H9 (cell line): ENCODE measurements around the gene ELL3. TPM values are rescaled to one million over a fixed set of nuclear protein-coding genes. Genes with fewer than 3 reads are reported as not detected.

Experiments used
- DNase-seq: peaks from one replicate; pipeline ENCODE4 v3.0.0-alpha.2; 2017
- H2AFZ ChIP-seq: one replicate; pipeline ENCODE4 v1.6.1; 2013; ENCODE audit warnings: mild to moderate bottlenecking, low read length, control low read depth, moderate library complexity
- H2AK5ac ChIP-seq: 2 replicates; pipeline ENCODE4 v1.6.1; 2013; ENCODE audit warnings: low read length, control low read depth, mixed read lengths; ENCODE audit not compliant: insufficient read length
- H2BK120ac ChIP-seq: one replicate; pipeline ENCODE4 v1.6.1; 2013; ENCODE audit warnings: low read depth, mild to moderate bottlenecking, low read length, control low read depth, inconsistent platforms; ENCODE audit not compliant: poor library complexity, severe bottlenecking
- H2BK12ac ChIP-seq: 2 replicates; pipeline ENCODE4 v1.6.1; 2013; ENCODE audit warnings: low read length, control low read depth, mixed read lengths, low read depth; ENCODE audit not compliant: insufficient read length
- H2BK15ac ChIP-seq: 2 replicates; pipeline ENCODE4 v1.6.1; 2013; ENCODE audit warnings: low read depth, low read length, control low read depth
- H2BK20ac ChIP-seq: one replicate; pipeline ENCODE4 v1.6.1; 2013; ENCODE audit warnings: low read depth, mild to moderate bottlenecking, low read length, control low read depth, inconsistent platforms; ENCODE audit not compliant: poor library complexity, severe bottlenecking
- H2BK5ac ChIP-seq: 2 replicates; pipeline ENCODE4 v1.6.1; 2013; ENCODE audit warnings: low read length, control low read depth, mixed read lengths; ENCODE audit not compliant: insufficient read length
- H3K14ac ChIP-seq: 2 replicates; pipeline ENCODE4 v1.6.1; 2013; ENCODE audit warnings: low read length, control low read depth; ENCODE audit not compliant: insufficient read depth
- H3K18ac ChIP-seq: 2 replicates; pipeline ENCODE4 v1.6.1; 2013; ENCODE audit warnings: low read depth, mild to moderate bottlenecking, mixed read lengths, low read length, control low read depth; ENCODE audit not compliant: insufficient read length
- H3K23ac ChIP-seq: 2 replicates; pipeline ENCODE4 v1.6.1; 2013; ENCODE audit warnings: low read length, control low read depth, mixed read lengths, low read depth; ENCODE audit not compliant: insufficient read length
- H3K23me2 ChIP-seq: 2 replicates; pipeline ENCODE4 v1.6.1; 2013; ENCODE audit warnings: low read depth, mild to moderate bottlenecking, mixed read lengths, low read length, control low read depth; ENCODE audit not compliant: insufficient read length, poor library complexity, severe bottlenecking
- H3K27ac ChIP-seq: 2 replicates; pipeline ENCODE4 v1.5.1; 2013; ENCODE audit warnings: low read length, control low read depth, mixed read lengths, low read depth; ENCODE audit not compliant: insufficient read length
- H3K27me3 ChIP-seq: 2 replicates; pipeline ENCODE4 v1.6.1; 2013; ENCODE audit warnings: low read length, control low read depth, inconsistent platforms; ENCODE audit not compliant: insufficient read depth
- H3K4ac ChIP-seq: 2 replicates; pipeline ENCODE4 v1.6.1; 2013; ENCODE audit warnings: low read depth, mild to moderate bottlenecking, control low read depth, inconsistent platforms, low read length, moderate library complexity
- H3K4me1 ChIP-seq: 2 replicates; pipeline ENCODE4 v1.6.1; 2013; ENCODE audit warnings: low read length, control low read depth, inconsistent platforms; ENCODE audit not compliant: insufficient read depth
- H3K4me2 ChIP-seq: 2 replicates; pipeline ENCODE4 v1.6.1; 2013; ENCODE audit warnings: low read length, control low read depth, mixed read lengths; ENCODE audit not compliant: insufficient read length, insufficient read depth
- H3K56ac ChIP-seq: 2 replicates; pipeline ENCODE4 v1.6.1; 2013; ENCODE audit warnings: low read depth, mild to moderate bottlenecking, mixed read lengths, low read length, control low read depth; ENCODE audit not compliant: insufficient read length
- H3K79me1 ChIP-seq: 2 replicates; pipeline ENCODE4 v1.6.1; 2013; ENCODE audit warnings: low read depth, mild to moderate bottlenecking, moderate library complexity, low read length, control low read depth, inconsistent platforms; ENCODE audit not compliant: insufficient read depth, poor library complexity, severe bottlenecking
- H3K79me2 ChIP-seq: 2 replicates; pipeline ENCODE4 v1.6.1; 2013; ENCODE audit warnings: low read length, control low read depth, inconsistent platforms; ENCODE audit not compliant: insufficient read depth
- H3K9ac ChIP-seq: 2 replicates; pipeline ENCODE4 v1.6.1; 2013; ENCODE audit warnings: low read length, control low read depth, mixed read lengths; ENCODE audit not compliant: insufficient read length; ENCODE audit errors: extremely low read depth
- H3K9me3 ChIP-seq: one replicate; pipeline ENCODE4 v1.6.1; 2013; ENCODE audit warnings: low read depth, low read length, inconsistent platforms; ENCODE audit not compliant: control insufficient read depth
- H3T11ph ChIP-seq: one replicate; pipeline ENCODE4 v1.6.1; 2013; ENCODE audit warnings: mild to moderate bottlenecking, low read length, control low read depth, inconsistent platforms
- H4K20me1 ChIP-seq: one replicate; pipeline ENCODE4 v1.6.1; 2013; ENCODE audit not compliant: control insufficient read depth, insufficient read length, insufficient read depth
- H4K5ac ChIP-seq: 2 replicates; pipeline ENCODE4 v1.6.1; 2013; ENCODE audit warnings: low read depth, mild to moderate bottlenecking, mixed read lengths, low read length, control low read depth; ENCODE audit not compliant: insufficient read length
- H4K8ac ChIP-seq: replicated peaks from 2 replicates; pipeline ENCODE4 v1.6.1; 2013; ENCODE audit warnings: low read length, control low read depth, mixed read lengths, low read depth; ENCODE audit not compliant: insufficient read length
- H4K91ac ChIP-seq: 2 replicates; pipeline ENCODE4 v1.6.1; 2013; ENCODE audit warnings: low read depth, mild to moderate bottlenecking, moderate library complexity, mixed read lengths, low read length, control low read depth; ENCODE audit not compliant: insufficient read length
- H3K27ac Mint-ChIP-seq, 3 experiments: 2 replicates in 2 of 3; 3 replicates in 1 of 3; pipeline ENCODE4 v1.8.0; 2020 to 2021; ENCODE audit warnings: mixed read lengths in 3 of 3, mild to moderate bottlenecking in 1 of 3, moderate library complexity in 1 of 3
- H3K27me3 Mint-ChIP-seq: 2 replicates; pipeline ENCODE4 v1.8.0; 2021; ENCODE audit warnings: low read depth, mild to moderate bottlenecking, moderate library complexity, mixed read lengths
- H3K36me3 Mint-ChIP-seq, 3 experiments: 2 replicates in 2 of 3; 3 replicates in 1 of 3; pipeline ENCODE4 v1.8.0; 2020 to 2021; ENCODE audit warnings: low read depth in 3 of 3, mixed read lengths in 3 of 3; ENCODE audit not compliant: insufficient read depth in 1 of 3
- H3K4me1 Mint-ChIP-seq, 2 experiments: 2 replicates each; pipeline ENCODE4 v1.8.0; 2020; ENCODE audit warnings: mixed read lengths in 2 of 2
- H3K4me3 Mint-ChIP-seq, 2 experiments: 2 replicates in 1 of 2; 3 replicates in 1 of 2; pipeline ENCODE4 v1.8.0; 2020 to 2021; ENCODE audit warnings: mild to moderate bottlenecking in 2 of 2, mixed read lengths in 2 of 2, moderate library complexity in 1 of 2
- H3K9me3 Mint-ChIP-seq, 2 experiments: 2 replicates in 1 of 2; 3 replicates in 1 of 2; pipeline ENCODE4 v1.8.0; 2020; ENCODE audit warnings: mild to moderate bottlenecking in 2 of 2, mixed read lengths in 2 of 2, moderate library complexity in 1 of 2
- WGBS: extraction: QIAGEN DNeasy Blood & Tissue Kit; methylation state at CpG from one replicate; pipeline ENCODE4 v1.1.7; 2013; ENCODE audit warnings: missing lambda C conversion rate, low lambda C conversion rate, mixed read lengths; ENCODE audit not compliant: insufficient read length; ENCODE audit errors: extremely low coverage; 5-methylcytosine and 5-hydroxymethylcytosine counted together
- total RNA-seq: library from RNA; stranded (reverse); gene quantifications from 2 replicates; pipeline ENCODE4 v1.2.1, GENCODE V29; 2021
- TF ChIP-seq, protein P1 (sequence below): fragments of 200-600 bp; sonication (generic); conservative IDR thresholded peaks from 3 replicates; pipeline ENCODE4 v1.8.0; 2021; ENCODE audit warnings: antibody characterized with exemption, mild to moderate bottlenecking

ELL3 gene
- total RNA-seq, 1 experiment from 2014 or later = 6.4 TPM

DNA sequence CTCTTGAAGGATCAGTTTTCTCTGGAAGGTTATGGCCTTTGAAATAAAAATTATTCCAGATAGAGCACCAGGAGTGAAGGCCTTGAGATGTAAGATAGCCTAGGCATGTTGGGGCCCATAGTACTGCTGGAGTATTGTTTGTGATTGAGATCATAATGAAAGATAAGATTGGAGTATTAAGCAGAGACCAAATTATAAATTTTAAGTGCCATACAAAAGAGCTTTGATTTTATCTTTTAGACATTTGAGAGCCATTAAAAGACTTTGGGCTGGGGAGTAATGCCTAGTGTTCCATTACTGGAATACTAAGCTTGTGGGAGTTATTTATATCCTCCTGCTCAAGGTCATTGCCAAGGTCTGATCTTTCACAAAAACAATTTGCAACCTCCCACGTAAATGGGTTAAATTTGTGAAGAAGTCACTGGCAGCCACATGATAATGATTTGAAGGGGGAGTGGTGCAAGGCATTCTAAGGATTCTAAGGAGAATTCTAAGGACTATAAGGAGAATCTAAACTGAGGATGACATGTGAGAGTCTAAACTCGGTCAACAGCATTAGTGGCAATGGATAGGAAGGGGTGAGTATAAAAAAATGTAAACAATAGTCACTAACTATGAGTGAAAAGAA is 12.8 kb downstream of the ELL3 start:
- DNase-seq = no peak
- no peak overlapping the region for H4K5ac ChIP-seq
- Mint-ChIP-seq H3K36me3 (peaks cover 61 to 93% (median 75%) of the 10 kb centered on the region in 3 experiments; a peak in 6 of 7 replicates), H3K4me1 (no peaks in the 10 kb centered on the region), H3K27ac (no peak overlapping the region), H3K27me3 (no peaks in the 10 kb centered on the region), H3K9me3 (no peaks in the 10 kb centered on the region), H3K4me3 (no peak overlapping the region)
- H3K23ac ChIP-seq = no peak overlapping the region
- no peaks in the 10 kb centered on the region for H4K20me1 ChIP-seq
- no peak overlapping the region for H4K8ac ChIP-seq
- no peak overlapping the region for H3K56ac ChIP-seq
- H3K23me2 ChIP-seq = no peaks in the 10 kb centered on the region
- no peak overlapping the region for H3K4me2 ChIP-seq
- no peak overlapping the region for H3K14ac ChIP-seq
- H3K9me3 ChIP-seq = no peaks in the 10 kb centered on the region
- H3K79me1 ChIP-seq = peaks cover 5% of the 10 kb centered on the region
- no peak overlapping the region for H3K18ac ChIP-seq
- H2BK120ac ChIP-seq = no peak overlapping the region
- no peak overlapping the region for H2AFZ ChIP-seq
- no peak overlapping the region for H2BK20ac ChIP-seq
- H3T11ph ChIP-seq = no peak overlapping the region
- H3K79me2 ChIP-seq = no peaks in the 10 kb centered on the region
- TF ChIP-seq, protein P1, sequence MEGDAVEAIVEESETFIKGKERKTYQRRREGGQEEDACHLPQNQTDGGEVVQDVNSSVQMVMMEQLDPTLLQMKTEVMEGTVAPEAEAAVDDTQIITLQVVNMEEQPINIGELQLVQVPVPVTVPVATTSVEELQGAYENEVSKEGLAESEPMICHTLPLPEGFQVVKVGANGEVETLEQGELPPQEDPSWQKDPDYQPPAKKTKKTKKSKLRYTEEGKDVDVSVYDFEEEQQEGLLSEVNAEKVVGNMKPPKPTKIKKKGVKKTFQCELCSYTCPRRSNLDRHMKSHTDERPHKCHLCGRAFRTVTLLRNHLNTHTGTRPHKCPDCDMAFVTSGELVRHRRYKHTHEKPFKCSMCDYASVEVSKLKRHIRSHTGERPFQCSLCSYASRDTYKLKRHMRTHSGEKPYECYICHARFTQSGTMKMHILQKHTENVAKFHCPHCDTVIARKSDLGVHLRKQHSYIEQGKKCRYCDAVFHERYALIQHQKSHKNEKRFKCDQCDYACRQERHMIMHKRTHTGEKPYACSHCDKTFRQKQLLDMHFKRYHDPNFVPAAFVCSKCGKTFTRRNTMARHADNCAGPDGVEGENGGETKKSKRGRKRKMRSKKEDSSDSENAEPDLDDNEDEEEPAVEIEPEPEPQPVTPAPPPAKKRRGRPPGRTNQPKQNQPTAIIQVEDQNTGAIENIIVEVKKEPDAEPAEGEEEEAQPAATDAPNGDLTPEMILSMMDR = no peak
- H3K9ac ChIP-seq = no peak overlapping the region
- no peak overlapping the region for H2BK15ac ChIP-seq
- H3K4ac ChIP-seq = no peak overlapping the region
- no CpG with 5 or more reads among the region's 2 CpGs for WGBS
- H2BK5ac ChIP-seq = no peak overlapping the region
- H3K27ac ChIP-seq = no peak overlapping the region
- H3K27me3 ChIP-seq = no peaks in the 10 kb centered on the region
- no peak overlapping the region for H2AK5ac ChIP-seq
- H2BK12ac ChIP-seq = no peak overlapping the region
- H4K91ac ChIP-seq = no peak overlapping the region
- no peaks in the 10 kb centered on the region for H3K4me1 ChIP-seq
